ES-I3 (cell line): ENCODE results near the gene GLIS1.

ENCODE experiments used
- H3K36me3 ChIP-seq: 2 replicates; pipeline ENCODE4 v1.6.1; 2013; ENCODE audit warnings: mild to moderate bottlenecking, low read length, control low read depth, moderate library complexity; ENCODE audit not compliant: insufficient read depth
- H3K4me1 ChIP-seq: 2 replicates; pipeline ENCODE4 v1.6.1; 2013; ENCODE audit warnings: mild to moderate bottlenecking, control low read depth, low read length; ENCODE audit not compliant: insufficient read depth
- H3K9ac ChIP-seq: 2 replicates; pipeline ENCODE4 v1.6.1; 2013; ENCODE audit warnings: low read depth, mild to moderate bottlenecking, low read length, moderate library complexity
- H3K9me3 ChIP-seq: 2 replicates; pipeline ENCODE4 v1.6.1; 2013; ENCODE audit warnings: mild to moderate bottlenecking, low read length, moderate library complexity; ENCODE audit not compliant: control insufficient read depth, insufficient read depth

The GLIS1 gene

GRCh38 chr1:53583868-53584776, 154.8 kb downstream of the GLIS1 start:
- no peaks in the 10 kb centered on the region for H3K4me1 ChIP-seq
- no peaks in the 10 kb centered on the region for H3K36me3 ChIP-seq
- no peak overlapping the region for H3K9ac ChIP-seq
- no peaks in the 10 kb centered on the region for H3K9me3 ChIP-seq

DNA sequence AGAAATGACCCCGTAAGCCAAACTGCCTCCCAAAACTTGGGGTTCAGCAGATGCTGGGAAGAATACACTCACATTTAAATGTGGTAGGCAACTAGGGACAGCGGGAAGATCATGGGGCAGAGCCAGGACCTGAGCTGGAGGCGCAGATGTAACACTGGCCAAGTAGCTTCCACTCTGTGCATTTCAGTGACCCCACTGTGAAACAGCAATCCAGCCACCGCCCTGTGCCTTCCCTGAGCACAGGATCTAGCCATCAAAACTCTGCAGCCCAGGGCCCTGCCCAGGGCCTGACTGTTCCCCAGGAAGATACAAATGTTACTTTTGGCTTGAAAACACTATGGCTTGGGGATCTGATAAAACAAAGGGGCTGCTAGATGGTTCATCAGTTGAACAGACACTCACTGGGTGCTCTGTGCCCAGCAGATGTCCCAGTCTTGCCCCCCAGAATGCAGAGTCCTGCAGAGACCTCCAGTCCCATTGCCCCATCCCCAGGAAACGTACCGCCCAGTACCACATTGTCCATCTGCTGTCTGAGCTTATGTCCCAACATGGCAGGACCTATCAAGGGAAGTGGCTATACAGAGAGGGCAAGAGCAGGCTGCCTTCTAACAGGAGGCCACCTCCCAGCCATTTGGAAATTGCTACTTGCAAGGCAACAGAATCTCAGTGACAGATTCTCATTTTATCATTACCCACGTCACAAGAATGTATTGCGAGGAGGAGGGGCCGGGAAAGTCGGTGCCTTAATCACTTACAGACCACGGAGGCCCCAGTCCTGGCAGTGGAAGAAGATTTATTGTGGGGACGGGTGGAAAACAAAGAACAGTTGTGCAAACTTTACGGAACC, 155.7 kb downstream of the GLIS1 start:
- H3K4me1 ChIP-seq: no peaks in the 10 kb centered on the region
- H3K9ac ChIP-seq: no peak overlapping the region
- no peaks in the 10 kb centered on the region for H3K9me3 ChIP-seq

GRCh38 chr1:53582211-53583020, 156.5 kb downstream of the GLIS1 start:
- Histone ChIP-seq H3K36me3 (no peaks in the 10 kb centered on the region), H3K9me3 (no peaks in the 10 kb centered on the region), H3K4me1 (no peaks in the 10 kb centered on the region), H3K9ac (no peak overlapping the region)

More for the DNA sequence above, 155.7 kb downstream of the GLIS1 start:
- H3K36me3 ChIP-seq: no peaks in the 10 kb centered on the region

- no peaks in the 10 kb centered on the region for H3K36me3 ChIP-seq
- H3K9ac ChIP-seq: no peak overlapping the region
- H3K9me3 ChIP-seq: no peaks in the 10 kb centered on the region
- peaks cover 7% of the 10 kb centered on the region; the same call in 1 of the 2 replicates for H3K4me1 ChIP-seq
Observed at GRCh38 chr1:53581476-53581875, 157.5 kb downstream of the GLIS1 start.

GRCh38 chr1:53580739-53581475, 158.1 kb downstream of the GLIS1 start:
- H3K9ac ChIP-seq: no peak overlapping the region
- H3K36me3 ChIP-seq: no peaks in the 10 kb centered on the region
- H3K4me1 ChIP-seq: peaks cover 7% of the 10 kb centered on the region; the same call in 1 of the 2 replicates
- no peaks in the 10 kb centered on the region for H3K9me3 ChIP-seq

DNA sequence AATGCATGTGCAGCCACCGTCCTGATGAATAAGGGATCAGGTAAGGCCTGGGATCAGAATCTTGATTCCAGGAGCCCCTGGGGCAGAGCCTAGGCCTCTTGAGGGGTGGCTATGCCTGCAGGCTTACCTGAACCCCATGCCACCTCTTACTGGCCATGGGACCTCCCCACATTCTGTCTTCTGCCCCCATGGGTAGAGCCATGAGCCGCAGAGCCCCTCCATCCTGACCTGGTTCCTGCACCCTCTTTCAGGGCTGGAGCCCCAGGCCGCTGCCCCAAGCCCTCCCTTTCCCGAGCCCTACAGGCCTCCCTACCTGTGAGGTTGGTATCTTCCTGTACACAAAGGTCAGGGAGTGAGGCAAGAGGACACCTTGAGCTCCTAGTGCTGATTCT, 159.0 kb downstream of the GLIS1 start:
- Histone ChIP-seq H3K9me3 (no peaks in the 10 kb centered on the region), H3K9ac (no peak overlapping the region), H3K4me1 (peaks cover 7% of the 10 kb centered on the region; the same call in 1 of the 2 replicates), H3K36me3 (no peaks in the 10 kb centered on the region)

GRCh38 chr1:53579221-53580008, 159.5 kb downstream of the GLIS1 start:
- Histone ChIP-seq H3K9ac (no peak overlapping the region), H3K9me3 (no peaks in the 10 kb centered on the region)

DNA sequence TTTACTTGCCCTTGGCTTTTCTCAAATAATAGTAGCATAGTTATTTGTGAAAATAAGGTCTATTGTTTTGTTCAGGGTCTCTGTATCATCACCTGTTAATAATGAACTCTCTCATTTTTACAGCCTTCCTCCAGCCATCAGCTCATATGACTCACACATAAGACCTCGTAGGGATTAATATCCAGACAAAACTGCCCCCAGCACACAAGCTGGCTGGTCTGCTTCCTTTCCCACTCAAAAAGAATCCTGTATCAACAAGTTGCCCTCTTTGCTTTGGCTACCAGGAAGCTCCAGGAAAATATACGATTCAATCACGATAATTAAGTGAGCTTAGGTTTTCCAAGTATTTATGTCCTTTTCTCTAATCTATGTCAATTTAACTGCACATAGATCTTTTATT, 160.6 kb downstream of the GLIS1 start:
- Histone ChIP-seq H3K4me1 (peaks cover 7% of the 10 kb centered on the region; the same call in 1 of the 2 replicates), H3K9ac (no peak overlapping the region), H3K9me3 (no peaks in the 10 kb centered on the region), H3K36me3 (no peaks in the 10 kb centered on the region)

More at GRCh38 chr1:53579221-53580008, 159.5 kb downstream of the GLIS1 start:
- no peaks in the 10 kb centered on the region for H3K36me3 ChIP-seq
- H3K4me1 ChIP-seq: peaks cover 7% of the 10 kb centered on the region; the same call in 1 of the 2 replicates

DNA sequence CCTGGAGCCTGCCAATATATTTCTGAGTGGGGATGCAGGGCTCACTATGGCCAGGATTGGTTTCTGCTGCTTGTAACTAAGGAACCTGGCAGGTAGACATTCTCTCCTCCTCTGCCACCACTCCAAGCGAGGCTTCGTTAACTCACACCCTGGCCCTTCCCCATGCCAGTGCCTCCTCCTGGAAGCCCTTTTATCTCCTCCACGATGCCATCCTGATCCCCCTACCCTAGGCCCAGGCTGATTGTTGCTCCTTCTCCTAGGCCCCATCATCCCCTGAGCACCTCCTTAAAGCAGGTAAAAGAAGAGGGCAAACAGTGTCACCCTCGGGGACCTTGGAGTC, 161.2 kb downstream of the GLIS1 start:
- peaks cover 7% of the 10 kb centered on the region; the same call in 1 of the 2 replicates for H3K4me1 ChIP-seq
- H3K9me3 ChIP-seq: no peaks in the 10 kb centered on the region
- H3K36me3 ChIP-seq: no peaks in the 10 kb centered on the region
- H3K9ac ChIP-seq: no peak overlapping the region

GRCh38 chr1:53576866-53577760, 161.9 kb downstream of the GLIS1 start:
- Histone ChIP-seq H3K4me1 (peaks cover 11% of the 10 kb centered on the region; the same call in 1 of the 2 replicates), H3K9me3 (no peaks in the 10 kb centered on the region), H3K9ac (no peak overlapping the region), H3K36me3 (no peaks in the 10 kb centered on the region)

DNA sequence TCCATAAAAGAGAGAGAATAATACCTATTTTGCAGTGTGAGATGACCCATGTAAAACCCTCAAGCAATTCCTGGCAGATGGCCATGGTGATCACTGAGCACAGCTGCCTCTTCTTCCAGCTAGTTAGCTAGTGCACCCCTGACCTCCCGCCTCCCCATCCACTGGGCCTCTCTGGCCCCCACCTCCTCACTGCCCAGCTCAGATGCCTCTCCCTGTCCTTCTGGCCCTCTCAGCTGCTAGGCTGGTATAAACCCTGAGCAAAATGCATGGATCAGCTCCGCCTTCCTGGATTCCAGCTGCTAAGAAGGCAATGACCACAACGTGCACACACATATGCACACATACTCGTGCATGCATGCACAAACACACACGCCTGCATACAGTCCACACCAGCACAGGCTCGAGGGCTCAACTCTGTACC, 162.6 kb downstream of the GLIS1 start:
- H3K9ac ChIP-seq: no peak overlapping the region
- no peaks in the 10 kb centered on the region for H3K36me3 ChIP-seq
- H3K9me3 ChIP-seq: no peaks in the 10 kb centered on the region
- peaks cover 11% of the 10 kb centered on the region; the same call in 1 of the 2 replicates for H3K4me1 ChIP-seq

- Histone ChIP-seq H3K9me3 (no peaks in the 10 kb centered on the region), H3K9ac (no peak overlapping the region), H3K36me3 (no peaks in the 10 kb centered on the region), H3K4me1 (peaks cover 11% of the 10 kb centered on the region; the same call in 1 of the 2 replicates)
Observed at GRCh38 chr1:53575955-53576320, 163.0 kb downstream of the GLIS1 start.
